Upper lobe of right lung (tissue), 1 donor: ENCODE results near the gene DUSP10. TPM values are rescaled to one million over a fixed set of nuclear protein-coding genes. Genes with fewer than 3 reads are reported as not detected.

Experiments
- ATAC-seq: fragments of 200-7000 bp; cut with Tn5 transposase; one replicate; pipeline ENCODE4 v1.9.1; 2020; ENCODE audit warnings: mild to moderate bottlenecking, moderate library complexity
- DNase-seq: peaks from one replicate; pipeline ENCODE4 v3.0.0-alpha.2; 2020
- H3K27ac ChIP-seq: fragments of 200-600 bp; one replicate; pipeline ENCODE4 v1.8.0; 2022
- H3K27me3 ChIP-seq: fragments of 200-600 bp; one replicate; pipeline ENCODE4 v1.8.0; 2022; ENCODE audit warnings: mild to moderate bottlenecking
- H3K36me3 ChIP-seq: fragments of 200-600 bp; one replicate; pipeline ENCODE4 v1.8.0; 2022
- H3K4me1 ChIP-seq: fragments of 200-600 bp; one replicate; pipeline ENCODE4 v1.8.0; 2022
- H3K4me3 ChIP-seq: fragments of 200-600 bp; one replicate; pipeline ENCODE4 v1.8.0; 2022; ENCODE audit warnings: mild to moderate bottlenecking
- H3K9me3 ChIP-seq: fragments of 200-600 bp; one replicate; pipeline ENCODE4 v1.8.0; 2022
- CTCF ChIP-seq: fragments of 200-600 bp; IDR thresholded peaks from one replicate; pipeline ENCODE4 v1.8.0; 2022; ENCODE audit warnings: antibody characterized with exemption
- intact Hi-C: fragments of 100-400 bp; cut with DNase I; formaldehyde crosslinking; loops from one replicate; pipeline ENCODE4 v1.11.0; 2022
- total RNA-seq: library from RNA; stranded (reverse); fragmentation: NEBNext Ultra II Directional; extraction: Animal tissue kit (Norgen Biotek cat#: 25700); gene quantifications from one replicate; pipeline ENCODE4 v1.2.1, GENCODE V29; 2021
- donor health status: DM: no; HTN: yes; CAD: no; lungs with severe emphysema.

Gene DUSP10
- total RNA-seq, 1 donor from 2014 or later: 8.2 TPM

- H3K4me3 ChIP-seq: no peak overlapping the region
- no peak for ATAC-seq
- H3K27ac ChIP-seq: no peak overlapping the region
- intact Hi-C loops: no loop called here
- no peaks in the 10 kb centered on the region for H3K9me3 ChIP-seq
- TF ChIP-seq CTCF: no peak
- DNase-seq: no peak
- no peaks in the 10 kb centered on the region for H3K36me3 ChIP-seq
- H3K4me1 ChIP-seq: peaks cover 20% of the 10 kb centered on the region
- no peaks in the 10 kb centered on the region for H3K27me3 ChIP-seq
Measured at GRCh38 chr1:221723848-221724236, 18.0 kb downstream of the DUSP10 start.

GRCh38 chr1:221723018-221723847 lies 18.7 kb downstream of the DUSP10 start:
- H3K27ac ChIP-seq: no peak overlapping the region

GRCh38 chr1:221722254-221723017 lies 19.5 kb downstream of the DUSP10 start:
- ATAC-seq (no peak), DNase-seq (no peak)
- H3K4me1 ChIP-seq: peaks cover 28% of the 10 kb centered on the region
- no peaks in the 10 kb centered on the region for H3K9me3 ChIP-seq
- H3K4me3 ChIP-seq: no peak overlapping the region
- intact Hi-C loops: no loop called here
- no peaks in the 10 kb centered on the region for H3K36me3 ChIP-seq
- H3K27me3 ChIP-seq: no peaks in the 10 kb centered on the region
- TF ChIP-seq CTCF: no peak
- H3K27ac ChIP-seq: no peak overlapping the region

More at GRCh38 chr1:221723018-221723847, 18.7 kb downstream of the DUSP10 start:
- H3K4me1 ChIP-seq: peaks cover 26% of the 10 kb centered on the region
- H3K9me3 ChIP-seq: no peaks in the 10 kb centered on the region
- no peak overlapping the region for H3K4me3 ChIP-seq
- H3K27me3 ChIP-seq: no peaks in the 10 kb centered on the region
- DNase-seq: no peak
- ATAC-seq: no peak
- no peaks in the 10 kb centered on the region for H3K36me3 ChIP-seq
- intact Hi-C loops: no loop called here
- TF ChIP-seq CTCF: no peak

GRCh38 chr1:221720545-221720944 lies 21.3 kb downstream of the DUSP10 start:
- no peaks in the 10 kb centered on the region for H3K9me3 ChIP-seq
- no peak overlapping the region for H3K4me3 ChIP-seq
- no peaks in the 10 kb centered on the region for H3K27me3 ChIP-seq
- peaks cover 30% of the 10 kb centered on the region for H3K4me1 ChIP-seq
- ATAC-seq (no peak), DNase-seq (no peak)
- no peak overlapping the region for H3K27ac ChIP-seq
- no peak for TF ChIP-seq CTCF
- no peaks in the 10 kb centered on the region for H3K36me3 ChIP-seq
- intact Hi-C loops: no loop called here

GRCh38 chr1:221719987-221720386 lies 21.9 kb downstream of the DUSP10 start:
- Histone ChIP-seq H3K4me3 (no peak overlapping the region), H3K27ac (no peak overlapping the region), H3K4me1 (peaks cover 31% of the 10 kb centered on the region), H3K27me3 (no peaks in the 10 kb centered on the region), H3K36me3 (no peaks in the 10 kb centered on the region), H3K9me3 (no peaks in the 10 kb centered on the region)
- intact Hi-C loops: no loop called here
- TF ChIP-seq CTCF: no peak
- DNase-seq (no peak), ATAC-seq (no peak)
